Renal cortical epithelial cell (primary cell): Measurements from ENCODE around the gene RNASE9. TPM values are rescaled to one million over a fixed set of nuclear protein-coding genes. Genes with fewer than 3 reads are reported as not detected.
"Not testable (repeated sequence)": the region's sequence is repeated elsewhere in the genome, so short reads cannot be mapped to it uniquely, and the experiment has no call there.

Source experiments
- DNase-seq: peaks from one replicate; pipeline ENCODE4 v3.0.0-alpha.2; 2011; ENCODE audit warnings: low read depth
- total RNA-seq: library from RNA; depleted of rRNA; stranded (reverse); fragments of >200 nt; gene quantifications from 2 replicates; pipeline ENCODE4 v1.2.3, GENCODE V29; 2014

The RNASE9 gene
- not detected in 2 replicates for total RNA-seq

DNA sequence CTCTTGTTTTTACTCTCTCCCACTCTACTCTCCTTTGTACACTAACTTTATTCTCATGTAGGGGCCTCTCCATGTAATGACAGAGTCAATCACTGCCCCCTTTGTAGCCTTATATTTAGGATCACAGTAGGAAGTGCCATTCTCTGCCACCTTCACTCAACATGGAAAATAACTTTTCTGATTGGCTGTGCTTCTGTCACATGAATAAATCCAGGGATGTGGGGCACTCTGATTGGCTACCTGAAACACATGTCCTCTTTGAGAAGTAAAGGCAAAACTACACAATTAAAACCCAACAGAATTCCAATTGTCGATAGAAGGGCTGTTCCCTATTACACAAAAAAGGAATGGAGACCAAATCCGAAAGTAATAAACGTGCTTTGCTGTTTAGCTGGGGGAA lies at the start of gene RNASE9:
TSS of gene RNASE9 (minus strand) at position 87 of the 400 bp plus-strand sequence.
- no peak for DNase-seq

GRCh38 chr14:20610002-20610765 lies 49.3 kb upstream of the RNASE9 start:
- peak; percentile 51 for DNase-seq

DNA sequence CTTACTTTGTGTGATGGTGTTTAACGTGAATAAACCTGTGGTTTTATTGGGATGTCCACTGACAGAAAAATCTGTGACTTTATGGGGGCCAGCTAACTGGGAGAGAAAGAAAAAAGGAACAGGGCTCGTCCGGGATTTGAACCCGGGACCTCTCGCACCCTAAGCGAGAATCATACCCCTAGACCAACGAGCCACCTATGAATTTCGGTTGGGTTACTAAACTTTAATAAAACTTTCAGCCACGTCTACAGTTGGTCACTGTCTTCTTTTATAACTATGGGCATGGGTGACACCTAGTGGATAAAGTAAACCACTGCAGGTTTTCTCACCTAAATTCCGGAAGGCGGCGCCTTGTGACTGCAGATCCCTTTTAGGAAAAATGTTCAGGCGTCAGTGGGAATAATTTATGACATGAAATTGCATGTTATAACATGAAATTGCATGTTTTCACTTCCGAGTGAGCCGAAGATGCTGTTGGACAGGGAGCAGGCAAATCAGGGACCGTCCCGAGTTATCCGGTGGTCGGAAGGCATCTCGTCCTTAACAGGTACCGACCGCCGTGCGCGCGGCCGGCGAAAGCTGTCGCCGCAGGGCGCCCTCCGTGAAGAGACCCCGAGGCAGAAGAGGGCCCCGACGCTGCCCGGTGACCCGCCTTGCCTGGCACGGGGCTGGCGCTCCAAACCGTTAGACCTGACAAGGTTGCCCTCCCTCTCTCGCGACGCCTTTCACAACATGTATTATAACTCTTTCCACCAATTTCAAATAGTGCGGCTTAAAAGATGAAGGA lies 48.6 kb upstream of the RNASE9 start:
- DNase-seq = peak; percentile 84

GRCh38 chr14:20608383-20609110 lies 47.7 kb upstream of the RNASE9 start:
- no peak for DNase-seq

GRCh38 chr14:20607617-20608016 lies 46.8 kb upstream of the RNASE9 start:
- DNase-seq = no peak

DNA sequence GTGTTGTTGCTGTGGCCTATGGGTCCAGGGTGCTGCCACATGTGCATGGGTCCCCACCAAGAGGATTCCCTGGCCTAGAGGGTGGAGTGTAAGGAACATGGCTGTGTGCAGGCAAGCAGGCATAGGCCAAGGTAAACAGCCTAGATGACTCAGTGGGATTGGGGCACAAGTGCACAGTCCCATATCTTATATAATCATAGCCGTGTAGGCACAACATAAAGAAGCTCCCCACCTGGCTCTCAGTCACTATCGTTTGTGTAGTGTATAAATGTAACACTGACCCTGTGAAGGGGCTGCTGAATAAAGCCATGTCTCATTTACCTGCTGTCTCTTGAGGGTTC lies 46.0 kb upstream of the RNASE9 start:
- no peak for DNase-seq

DNA sequence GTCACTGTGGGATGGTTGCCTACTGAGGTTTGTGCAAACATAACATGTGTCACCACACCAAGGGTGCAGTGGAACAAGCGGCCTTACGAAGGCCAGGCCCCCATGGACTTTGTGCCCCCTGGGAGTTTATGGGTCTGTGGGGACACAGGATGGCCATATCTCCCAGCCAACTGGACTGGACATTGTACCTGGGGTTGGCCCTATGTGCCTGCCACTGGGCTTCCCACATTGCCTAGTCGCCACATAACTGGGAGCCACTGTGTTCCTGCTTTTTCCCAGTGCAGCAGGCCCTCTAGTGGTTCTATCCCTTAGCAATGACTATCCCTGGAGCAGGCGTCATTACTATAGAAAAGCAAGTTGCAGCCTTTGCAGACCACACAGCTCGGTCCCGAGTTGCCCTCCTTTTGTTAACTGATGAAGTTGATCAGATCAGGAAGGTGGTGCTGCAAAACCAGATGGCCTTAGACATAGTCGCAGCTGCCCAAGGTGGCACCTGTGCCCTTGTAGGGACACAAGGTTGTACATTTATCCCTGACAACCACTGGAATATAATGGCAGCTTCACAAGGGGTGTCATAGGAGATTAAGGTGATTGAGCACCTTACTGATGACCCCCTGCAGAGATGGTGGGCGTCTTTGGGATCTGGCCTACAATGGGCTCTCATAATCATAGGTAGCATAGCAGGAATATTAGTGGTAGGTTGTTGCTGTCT lies 45.5 kb upstream of the RNASE9 start:
- DNase-seq = peak; percentile 39

GRCh38 chr14:20603813-20604690 lies 43.2 kb upstream of the RNASE9 start:
- no peak for DNase-seq

GRCh38 chr14:20602583-20602982 lies 41.7 kb upstream of the RNASE9 start:
- no peak for DNase-seq

DNA sequence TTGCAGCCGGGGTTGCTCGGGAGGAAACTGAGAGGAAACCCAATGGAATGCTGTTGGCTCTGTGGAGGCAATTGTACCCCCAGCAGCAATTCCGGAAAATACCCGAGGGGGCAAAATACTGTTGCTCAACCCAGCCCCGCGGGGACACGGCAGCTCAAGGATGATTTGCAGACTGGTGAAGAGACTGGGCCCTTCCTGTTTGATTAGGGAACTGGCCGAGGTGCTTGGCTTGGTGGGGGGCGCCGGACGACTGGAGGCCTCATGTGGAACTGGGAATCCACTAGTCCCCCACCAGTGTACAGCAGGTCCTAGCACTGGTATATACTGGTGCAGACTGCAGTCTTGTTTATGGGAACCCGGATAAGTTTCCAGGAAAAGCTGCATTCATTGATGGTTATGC lies 40.7 kb upstream of the RNASE9 start:
- no peak for DNase-seq

DNA sequence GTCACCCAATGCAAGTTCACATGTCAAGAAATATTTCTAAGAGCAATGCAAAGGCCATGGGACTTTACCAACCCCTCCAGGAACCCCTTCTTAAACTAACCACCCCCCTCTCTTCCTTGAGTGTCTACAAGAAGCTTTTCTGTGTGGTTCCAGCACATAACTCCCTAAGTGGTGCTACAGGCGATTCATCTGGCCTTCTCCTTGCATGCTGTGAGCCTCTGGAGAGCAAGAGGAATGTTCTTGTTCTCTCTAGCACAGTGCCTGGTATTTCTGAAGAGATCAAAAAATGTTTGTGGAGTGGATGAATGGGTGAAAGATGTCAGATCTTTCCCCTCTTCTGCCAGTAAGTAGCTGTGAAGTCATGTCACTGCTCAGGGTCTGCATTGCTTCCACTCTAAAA lies 36.3 kb upstream of the RNASE9 start:
- no peak for DNase-seq

DNA sequence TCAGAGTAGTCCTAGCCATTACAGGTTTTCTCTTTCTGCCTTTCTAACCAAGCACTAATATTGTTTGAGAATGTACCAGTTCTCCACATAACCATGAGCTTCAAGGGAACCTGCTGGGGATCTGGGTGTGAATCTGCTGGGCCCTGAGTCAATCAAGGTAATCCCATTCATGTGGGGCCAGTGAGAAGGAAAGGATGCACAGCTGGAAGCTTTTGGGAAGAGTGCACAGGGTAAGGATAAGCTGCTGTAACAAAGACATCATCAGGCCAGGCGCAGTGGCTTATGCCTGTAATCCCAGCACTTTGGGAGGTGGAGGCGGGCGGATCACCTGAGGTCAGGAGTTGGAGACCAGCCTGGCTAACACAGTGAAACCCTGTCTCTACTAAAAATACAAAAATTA lies 34.9 kb upstream of the RNASE9 start:
- not testable (repeated sequence) for DNase-seq

GRCh38 chr14:20592574-20592973 lies 31.7 kb upstream of the RNASE9 start:
- no peak for DNase-seq

DNA sequence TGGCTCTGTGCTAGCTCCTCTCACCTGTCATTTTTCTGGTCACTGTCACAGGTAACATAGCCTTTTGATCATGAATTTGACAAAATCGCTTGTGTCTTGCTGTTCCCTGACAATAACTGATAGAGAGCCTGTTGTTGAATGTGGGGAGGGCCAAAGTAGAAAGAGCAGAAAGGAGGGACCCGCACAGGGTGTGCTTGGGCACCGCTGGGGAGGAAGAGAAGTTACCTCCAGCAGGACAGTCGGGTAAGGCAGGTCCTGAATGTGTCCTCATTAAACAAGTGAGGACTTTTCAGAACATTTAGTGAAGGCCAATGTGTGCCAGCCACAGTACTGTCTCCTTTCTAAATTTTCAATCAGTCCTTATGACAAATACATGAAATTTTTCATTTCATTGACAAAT lies 30.4 kb upstream of the RNASE9 start, which contains the start of gene RNASE12:
TSS of gene RNASE12 (minus strand) at position 142 of the 400 bp plus-strand sequence. CDS start 653 bp downstream, outside the sequence.
- no peak for DNase-seq

DNA sequence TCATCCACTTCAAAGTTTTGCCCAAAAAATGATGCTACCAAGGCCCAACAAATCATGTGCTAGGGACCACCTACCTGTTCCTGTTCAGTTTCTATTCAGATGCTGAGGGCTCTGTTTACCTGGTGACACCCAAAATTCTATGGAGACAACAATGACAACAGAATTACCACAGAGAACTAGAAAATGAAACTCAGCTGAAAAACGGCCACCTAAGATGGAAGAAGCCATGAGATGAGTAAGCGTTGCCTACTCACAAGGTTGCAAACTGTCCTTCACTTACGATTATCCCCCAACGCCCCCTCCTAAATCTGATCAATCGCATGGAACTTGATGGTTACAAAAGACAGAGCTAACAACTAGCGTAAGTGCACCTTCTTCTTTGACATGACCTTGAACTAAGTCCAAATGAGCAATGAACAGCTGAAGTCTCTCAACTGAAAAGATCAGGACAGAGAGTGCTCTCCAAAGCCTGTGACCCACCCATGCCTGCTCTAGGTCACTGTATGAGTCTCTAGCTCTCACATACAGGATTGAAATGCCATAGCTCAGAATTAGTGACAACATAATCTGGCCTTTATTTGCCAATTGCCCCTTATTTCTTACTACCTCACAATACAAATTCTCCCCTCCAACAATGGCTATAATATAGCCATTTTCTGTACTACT lies 26.8 kb upstream of the RNASE9 start, which contains the start of gene RNASE11:
TSS of gene RNASE11 (minus strand) at position 513 of the 666 bp plus-strand sequence.
- no peak for DNase-seq

DNA sequence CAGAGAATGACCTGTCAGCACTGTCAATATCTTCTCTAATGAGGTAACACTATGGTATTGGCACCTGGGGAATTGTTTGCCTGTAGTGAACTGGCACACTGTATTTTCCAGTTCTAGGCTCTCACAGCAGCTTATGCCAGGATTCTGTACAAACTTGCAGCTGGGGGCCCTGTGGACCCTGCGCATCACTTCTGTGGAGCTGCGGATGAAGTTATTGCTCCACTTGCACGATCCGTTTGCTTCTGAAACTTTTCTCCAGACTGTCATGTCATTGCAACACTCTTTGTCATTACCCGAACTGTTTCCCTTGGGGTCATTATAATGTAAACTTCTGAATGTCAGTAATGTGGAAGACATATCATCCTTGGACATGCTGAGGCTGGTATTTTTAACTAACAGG lies 23.1 kb upstream of the RNASE9 start:
- no peak for DNase-seq

DNA sequence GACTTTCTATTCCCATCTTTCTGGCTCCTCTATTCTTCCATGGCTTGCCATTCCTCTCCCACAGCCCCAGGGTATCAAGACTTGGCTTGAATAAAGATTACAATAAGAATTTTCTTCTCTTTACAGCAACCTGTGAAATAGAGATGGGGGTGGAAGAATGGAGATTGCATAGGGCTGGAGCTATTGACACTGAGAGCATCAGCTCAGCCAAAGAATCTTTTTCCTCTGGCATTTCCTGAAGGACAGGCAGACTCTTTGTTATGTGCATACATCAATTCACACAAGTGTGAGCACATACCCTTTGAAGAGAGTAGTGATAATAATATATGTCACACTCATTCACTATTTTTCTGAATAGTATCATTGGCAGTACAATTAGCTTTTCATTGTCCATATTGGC lies 22.3 kb upstream of the RNASE9 start:
- no peak for DNase-seq

GRCh38 chr14:20580242-20580641 lies 19.4 kb upstream of the RNASE9 start:
- no peak for DNase-seq

- DNase-seq = no peak
These were observed 18.1 kb upstream of the RNASE9 start for GRCh38 chr14:20578784-20579502.
